Measurements from ENCODE around the gene ORMDL2.
"Not testable (repeated sequence)": the region's sequence is repeated elsewhere in the genome, so short reads cannot be mapped to it uniquely, and the experiment has no call there.

The ORMDL2 gene

GRCh38 chr12:55852740-55853139 is 34.9 kb downstream of the ORMDL2 start:
- DNase-seq (ENCODE audit: low spot score): no peak

GRCh38 chr12:55861396-55861795 is 43.6 kb downstream of the ORMDL2 start:
- DNase-seq (ENCODE audit: low spot score): no peak

DNA sequence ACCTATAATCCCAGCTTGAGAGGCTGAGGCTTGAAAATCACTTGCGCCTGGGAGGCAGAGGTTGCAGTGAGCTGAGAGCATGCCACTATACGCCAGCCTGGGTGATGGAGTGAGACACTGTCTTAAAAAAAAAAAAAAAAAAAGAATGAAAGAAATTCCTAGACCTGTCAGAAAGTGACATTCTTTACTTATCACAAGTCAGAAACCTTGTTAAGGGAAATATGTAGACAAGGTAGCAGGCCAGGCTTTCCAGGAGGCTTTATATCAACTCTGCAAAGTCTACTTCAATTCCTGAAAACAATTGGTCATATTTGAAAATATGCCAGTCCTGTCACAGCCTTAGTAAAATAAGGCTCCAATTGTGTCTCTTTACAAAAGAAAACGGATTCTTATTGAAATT is 44.0 kb downstream of the ORMDL2 start:
- no peak for DNase-seq (ENCODE audit: low spot score)

- DNase-seq (ENCODE audit: low spot score): no peak
Observed at GRCh38 chr12:55862286-55862685, 44.4 kb downstream of the ORMDL2 start.

- DNase-seq (ENCODE audit: low spot score): not testable (repeated sequence)
Observed at GRCh38 chr12:55862931-55863330, 45.1 kb downstream of the ORMDL2 start.

GRCh38 chr12:55865327-55865726 is 47.5 kb downstream of the ORMDL2 start:
- DNase-seq (ENCODE audit: low spot score): no peak

GRCh38 chr12:55866454-55867004 is 48.7 kb downstream of the ORMDL2 start:
- not testable (repeated sequence) for DNase-seq (ENCODE audit: low spot score)
